Measurements from ENCODE around the gene TNNT2.

TNNT2 gene

DNA sequence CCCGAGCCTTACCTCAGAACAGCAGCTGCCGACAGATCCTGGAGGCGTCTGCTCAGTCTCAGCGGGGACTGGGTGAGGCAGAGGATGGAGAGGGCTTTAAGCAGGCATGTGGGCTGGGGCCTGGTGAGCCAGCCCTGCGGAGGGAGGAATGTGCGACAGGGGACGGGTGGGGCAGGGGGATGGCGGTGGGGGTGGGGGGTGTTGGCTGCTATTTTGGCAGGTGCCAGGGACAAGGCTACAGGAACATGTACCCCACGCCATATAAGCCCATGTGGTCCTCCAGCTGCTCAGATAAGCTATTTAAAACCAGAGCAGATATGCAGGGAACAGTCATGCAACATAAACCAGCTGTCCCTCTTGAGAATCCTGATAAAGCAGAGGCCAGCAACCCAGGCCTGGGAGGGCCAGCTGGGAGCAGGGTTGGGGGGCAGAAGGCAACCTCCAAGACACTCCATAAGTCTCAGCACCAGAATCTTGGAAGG is at the start of gene TNNT2:
TNNT2 (minus strand) TSS at position 70 of the 482 bp plus-strand sequence. CDS start 4,426 bp downstream, outside the sequence.
- FAIRE-seq: no peak

DNA sequence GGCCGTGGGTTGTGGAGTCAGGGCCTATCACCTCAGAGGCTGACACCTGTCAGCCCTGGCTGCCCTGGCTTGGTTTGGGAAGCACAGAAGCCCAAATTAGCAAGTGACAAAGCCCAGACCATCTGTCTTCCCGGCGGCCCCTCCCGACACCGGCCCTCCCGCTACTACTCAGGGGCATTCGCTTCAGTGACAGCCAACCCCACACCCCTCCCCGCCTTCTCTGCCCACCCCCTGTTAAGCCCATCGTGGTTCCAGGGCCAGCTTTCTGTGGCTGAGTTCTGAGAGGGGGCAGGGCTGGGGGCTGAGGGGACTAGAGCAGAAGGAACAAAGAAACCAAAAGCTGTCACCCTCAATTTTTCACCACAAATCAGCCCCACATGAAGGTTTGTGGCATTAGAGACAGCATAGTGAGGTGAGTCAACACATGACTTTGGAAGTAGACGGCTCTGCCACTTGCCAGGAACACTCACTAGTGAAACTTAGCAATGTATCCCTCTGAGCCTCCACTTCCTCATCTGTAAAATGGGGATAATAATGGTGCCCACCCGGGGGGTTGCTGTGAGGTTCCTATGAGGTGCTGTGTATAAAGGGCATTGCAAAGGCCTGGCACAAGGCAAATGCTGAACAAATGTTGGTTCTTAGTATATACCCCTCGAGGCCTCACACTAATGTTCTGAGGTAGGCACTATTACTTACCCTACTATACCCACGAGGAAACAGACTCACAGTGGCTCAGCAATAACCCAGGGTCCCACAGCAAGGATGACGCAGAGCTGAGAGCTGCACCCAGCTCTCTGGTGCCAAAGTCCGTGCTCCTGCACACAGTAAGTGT is 49.2 kb upstream of the TNNT2 start:
- FAIRE-seq: no peak

DNA sequence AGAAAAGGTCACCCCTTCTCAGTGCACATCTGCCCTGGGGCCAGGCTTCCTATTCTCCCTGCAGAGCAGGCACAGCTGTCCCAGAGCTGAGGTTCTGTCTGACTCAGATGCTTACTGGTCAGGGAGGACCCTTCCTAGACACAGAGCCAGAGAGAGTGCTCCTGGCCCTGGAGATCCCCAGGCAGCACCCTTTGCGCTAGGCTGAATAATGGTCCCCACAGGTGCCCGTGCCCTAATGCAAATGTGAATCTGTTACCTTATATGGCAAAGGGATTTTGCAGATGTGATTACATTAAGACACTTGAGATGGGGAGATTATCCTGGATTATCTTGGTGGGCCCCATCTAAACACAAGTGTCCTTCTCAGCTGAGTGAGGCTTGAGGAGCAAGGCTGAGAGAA is 46.7 kb upstream of the TNNT2 start:
- FAIRE-seq: no peak

GRCh38 chr1:201423655-201424054 is 46.2 kb upstream of the TNNT2 start:
- no peak for FAIRE-seq

DNA sequence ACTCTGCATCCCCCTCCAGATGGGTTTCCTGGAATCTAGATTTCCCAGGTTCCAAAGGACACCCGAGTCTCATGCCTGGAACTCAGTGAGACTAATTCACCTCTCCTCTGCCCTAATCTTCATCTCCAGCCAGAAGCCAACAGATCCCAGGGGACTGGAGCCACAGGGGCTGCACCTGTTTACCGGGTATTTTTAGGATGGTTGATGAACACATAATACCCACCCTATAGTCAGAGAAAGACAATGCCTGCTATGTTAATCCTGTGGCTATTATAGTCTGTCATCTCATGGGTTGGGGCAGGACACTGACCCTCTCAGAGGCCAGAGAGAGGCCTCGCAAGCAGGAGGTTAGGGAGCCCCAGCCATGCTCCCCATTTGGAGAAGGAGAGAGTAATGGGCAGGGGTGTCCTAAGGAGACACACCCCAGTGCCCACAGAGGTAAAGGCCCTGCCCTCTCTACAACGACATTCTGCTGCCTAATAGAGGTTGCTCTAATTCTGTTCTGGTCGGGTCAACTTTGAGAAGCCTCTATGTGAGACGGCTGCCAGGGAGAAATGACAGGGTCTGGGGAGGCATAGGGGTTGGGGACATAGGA is 45.1 kb upstream of the TNNT2 start:
- no peak for FAIRE-seq

DNA sequence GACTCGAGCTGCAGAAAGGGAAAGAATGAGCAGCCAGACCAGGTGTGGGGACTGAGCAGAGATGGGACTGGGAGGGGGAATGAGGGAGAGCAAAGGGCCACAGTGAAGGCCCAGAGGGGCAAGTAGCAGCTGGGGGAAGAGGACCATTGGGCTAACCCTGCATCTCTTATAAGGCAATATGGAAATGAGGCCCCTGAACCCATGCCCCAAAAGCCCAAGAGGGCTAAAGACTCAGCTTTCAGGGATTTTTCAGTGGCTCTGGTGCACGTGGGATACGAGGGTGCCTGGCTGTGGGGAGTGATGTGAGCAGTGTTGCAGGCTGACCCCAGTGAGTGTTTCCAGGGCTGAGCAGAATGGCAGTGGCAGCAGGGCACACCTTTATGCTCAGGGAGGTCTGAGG is 44.5 kb upstream of the TNNT2 start:
- no peak for FAIRE-seq

- no peak for FAIRE-seq
Measured at GRCh38 chr1:201421041-201421440, 43.6 kb upstream of the TNNT2 start.

DNA sequence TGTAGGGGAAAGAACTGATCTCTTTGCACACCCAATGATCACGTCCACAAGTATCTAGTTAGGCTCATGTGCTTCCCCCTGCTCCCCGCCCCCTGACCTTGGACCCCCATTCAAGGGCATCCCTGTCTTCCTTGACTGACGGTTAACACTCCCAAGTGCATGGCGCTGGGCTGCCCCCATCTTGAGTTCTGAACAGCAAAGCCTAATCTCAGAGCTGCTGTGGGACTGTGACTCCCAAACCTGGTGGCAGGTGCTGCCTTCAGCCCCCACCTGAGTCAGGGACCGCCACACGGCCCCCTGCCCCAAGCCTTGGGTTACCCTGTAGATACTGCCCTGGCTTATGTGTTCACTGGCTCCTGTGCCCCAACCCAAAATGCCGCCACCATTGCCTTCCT is 43.1 kb upstream of the TNNT2 start:
- FAIRE-seq: no peak

DNA sequence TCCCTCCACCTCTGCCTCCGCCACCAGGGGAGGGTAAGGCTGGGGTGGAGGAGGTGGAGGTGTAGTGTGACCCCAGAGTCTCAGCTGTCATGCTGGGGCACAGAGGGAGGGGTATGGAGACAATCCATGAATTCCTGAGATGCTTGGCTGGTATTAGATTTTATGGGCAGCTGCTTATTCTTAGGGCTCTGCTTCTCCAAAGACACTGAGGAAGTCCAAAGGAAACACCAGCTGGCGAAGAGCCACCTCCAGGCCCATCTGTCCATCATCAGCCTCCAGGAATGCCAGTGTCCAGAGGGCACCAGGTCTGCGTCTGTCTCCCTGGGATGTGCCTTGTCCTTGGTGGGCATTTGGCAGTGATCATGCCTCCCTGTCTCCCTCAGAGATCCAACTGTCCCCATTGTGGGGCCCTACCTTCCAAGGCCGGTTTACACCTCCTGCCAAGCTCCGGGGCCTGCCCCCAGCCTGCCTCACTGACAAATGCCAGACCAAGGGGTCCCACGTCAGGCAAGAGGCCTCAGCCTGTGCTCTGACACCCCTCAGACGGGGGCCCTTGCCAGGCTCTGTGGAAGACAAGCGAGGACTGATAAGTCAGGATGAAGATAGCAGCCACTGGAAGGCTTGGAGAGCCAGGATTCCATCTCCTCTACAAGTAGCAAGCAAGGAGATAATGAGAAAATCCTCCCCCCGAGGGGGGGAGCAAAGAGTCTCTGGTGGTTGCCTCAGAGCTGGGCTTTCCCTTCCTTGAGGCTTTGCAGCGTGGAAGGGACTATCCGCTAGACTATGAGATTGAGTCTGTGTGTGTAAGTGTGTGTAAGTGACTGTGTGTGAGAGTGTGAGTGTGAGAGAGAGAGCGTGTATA is 42.5 kb upstream of the TNNT2 start:
- FAIRE-seq: no peak

DNA sequence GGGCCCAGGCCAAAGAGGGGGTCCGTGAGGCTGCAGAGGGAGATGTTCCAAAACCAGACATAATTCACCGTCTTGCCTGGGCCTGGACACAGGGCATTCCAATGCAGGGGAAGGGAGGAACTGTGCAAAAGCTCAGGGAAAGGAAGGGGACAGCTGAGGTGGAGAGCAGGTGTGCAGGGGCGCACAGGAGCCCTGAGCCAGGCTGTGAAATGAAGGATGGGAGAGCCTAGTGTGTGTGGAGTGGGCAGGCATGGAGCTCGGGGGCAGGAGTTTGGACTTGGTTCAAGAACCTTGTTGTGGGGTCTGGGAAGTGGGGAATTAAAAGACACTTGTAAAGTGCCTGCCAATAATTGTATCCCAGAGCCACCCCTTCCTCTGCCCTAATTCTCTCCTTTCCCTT is 41.8 kb upstream of the TNNT2 start:
- no peak for FAIRE-seq

DNA sequence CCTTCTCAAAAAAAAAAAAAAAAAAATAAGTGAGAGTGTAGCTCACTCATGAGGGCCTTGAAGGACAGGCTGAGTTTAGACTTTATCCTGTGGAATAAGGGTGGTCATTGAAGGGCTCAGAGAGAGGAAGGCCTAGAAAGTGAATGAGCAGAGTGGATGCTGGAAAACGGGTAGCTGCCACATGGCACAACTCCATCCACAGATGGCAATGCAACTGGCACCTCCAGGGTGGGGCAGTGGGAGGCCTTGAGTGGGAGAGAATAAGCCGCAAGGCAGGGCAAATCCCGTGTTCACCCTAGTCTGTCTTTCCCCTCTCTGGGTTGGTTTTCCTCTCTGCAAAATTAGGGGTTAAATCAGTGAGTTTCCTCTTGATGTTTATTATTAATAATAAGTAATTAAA is 41.0 kb upstream of the TNNT2 start:
- FAIRE-seq: no peak

DNA sequence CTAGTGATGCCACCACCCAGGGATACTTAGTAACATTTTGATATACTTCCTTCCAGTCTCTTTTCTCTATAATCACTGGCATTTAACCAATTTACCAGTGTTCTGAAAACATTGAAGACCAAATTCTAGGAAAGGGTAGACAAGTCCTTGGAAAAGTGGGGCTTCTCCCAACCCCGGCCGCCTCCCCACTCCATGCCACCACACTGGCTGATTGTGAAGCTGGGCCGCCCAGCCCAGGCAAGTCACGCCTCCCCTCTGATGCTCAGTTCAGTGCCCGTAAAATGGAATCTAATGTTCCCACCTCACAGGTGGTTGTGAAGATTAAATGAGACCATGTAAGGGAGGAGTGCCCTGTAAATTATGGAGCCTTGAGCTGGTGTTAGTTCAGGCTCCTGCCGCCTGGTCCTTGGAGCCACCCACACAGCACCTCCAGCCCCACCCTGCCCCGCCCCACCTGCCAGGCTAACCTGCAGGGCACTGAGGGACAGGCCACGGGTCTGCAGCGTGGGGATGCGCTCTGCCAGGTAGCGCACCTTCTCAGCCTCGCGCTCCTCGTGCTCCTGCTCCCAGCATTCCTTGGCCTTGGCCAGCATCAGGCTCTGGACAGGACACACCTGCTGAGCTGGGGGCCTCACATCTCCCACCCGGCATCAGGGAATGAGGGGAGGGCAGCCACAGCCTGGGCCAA is 36.7 kb upstream of the TNNT2 start:
- FAIRE-seq: no peak

- FAIRE-seq: no peak
Measured at GRCh38 chr1:201411292-201411691, 33.8 kb upstream of the TNNT2 start.

- FAIRE-seq: no peak
Measured at GRCh38 chr1:201409440-201409839, 32.0 kb upstream of the TNNT2 start.

DNA sequence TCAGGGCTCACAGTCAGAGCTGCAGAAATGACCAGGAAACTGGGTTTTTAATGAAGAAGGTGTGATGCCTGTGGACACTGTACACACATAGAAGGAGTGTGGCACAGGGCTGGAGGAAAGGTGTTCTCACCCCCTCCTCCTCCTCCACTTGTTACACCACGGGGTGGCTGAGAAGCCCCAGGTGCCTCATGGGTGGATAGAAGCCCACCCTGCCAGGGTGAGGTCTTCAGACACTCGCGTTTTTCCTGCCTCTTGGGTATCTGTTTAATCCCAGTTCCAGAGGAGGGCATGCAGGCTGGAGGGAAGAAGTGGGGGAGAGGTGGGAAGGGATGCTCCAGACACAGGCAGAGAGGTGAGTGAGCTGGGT is 31.3 kb upstream of the TNNT2 start:
- no peak for FAIRE-seq

GRCh38 chr1:201408176-201408833 is 30.8 kb upstream of the TNNT2 start:
- no peak for FAIRE-seq

DNA sequence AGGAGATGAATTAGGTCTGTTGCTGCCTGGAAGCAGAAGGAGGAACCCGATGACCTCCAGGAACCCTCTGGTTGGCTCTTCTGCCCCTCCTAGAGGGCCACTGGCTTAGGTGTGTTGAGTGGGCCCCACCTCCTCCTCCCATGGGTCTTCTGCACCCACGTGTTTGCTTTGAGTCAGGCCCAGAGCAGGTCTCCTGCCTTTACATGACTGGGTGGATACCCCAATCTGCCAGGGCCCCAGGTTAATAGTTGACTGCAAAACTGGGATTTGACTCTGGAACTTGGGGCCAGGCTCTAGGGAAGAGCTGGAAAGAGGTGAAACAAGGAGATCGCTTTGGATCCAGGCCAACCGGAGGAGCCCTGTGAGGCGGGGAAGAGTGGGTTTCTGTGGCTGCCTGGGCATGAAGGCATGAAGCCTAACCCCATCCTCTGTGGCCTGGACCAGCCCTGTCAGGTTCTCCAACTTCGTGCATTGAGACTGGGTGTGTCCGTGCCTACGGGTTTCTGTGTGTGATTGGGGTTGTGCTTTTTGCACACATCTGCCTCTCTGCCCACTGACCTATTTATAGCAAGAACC is 29.4 kb upstream of the TNNT2 start:
- FAIRE-seq: no peak

- no peak for FAIRE-seq
Measured at GRCh38 chr1:201405484-201405831, 28.0 kb upstream of the TNNT2 start.

- FAIRE-seq: no peak
Measured at GRCh38 chr1:201404722-201405483, 27.4 kb upstream of the TNNT2 start.

DNA sequence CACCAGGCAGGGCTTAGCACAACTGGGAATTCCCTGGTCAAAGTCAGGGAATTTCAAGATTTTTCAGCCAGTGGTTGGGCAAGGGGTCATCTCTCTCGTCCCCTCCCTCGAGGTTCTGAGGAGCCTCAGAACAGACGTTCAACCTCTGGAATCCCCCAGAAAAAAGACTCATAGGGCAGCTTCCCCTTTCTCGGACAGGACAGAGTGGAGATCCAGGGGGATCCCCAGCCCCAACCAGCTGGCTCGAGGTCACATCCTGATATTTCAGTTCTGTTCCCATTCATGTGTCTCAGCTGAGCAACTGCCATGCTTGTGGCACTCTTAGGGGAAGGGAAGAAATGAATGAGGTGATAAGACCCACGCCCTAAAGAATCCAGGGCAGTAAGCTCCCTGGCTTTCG is 26.6 kb upstream of the TNNT2 start:
- FAIRE-seq: no peak

- FAIRE-seq: no peak
Measured at GRCh38 chr1:201403359-201403758, 25.9 kb upstream of the TNNT2 start.
